HL-60 (cell line): ENCODE data around the gene XPNPEP3.

Source experiments
- DNase-seq, 2 experiments: peaks; one replicate each; pipeline ENCODE4 v3.0.0-alpha.2; 2010 to 2020; ENCODE audit warnings: low read depth in 1 of 2, low spot score in 1 of 2
- H3K27ac ChIP-seq: fragments of 250-450 bp; sonication (Bioruptor Pico); replicated peaks from 2 replicates; pipeline ENCODE4 v1.5.1; 2020; ENCODE audit warnings: mild to moderate bottlenecking, moderate library complexity
- H3K27me3 ChIP-seq: fragments of 250-450 bp; sonication (Bioruptor Pico); 2 replicates; pipeline ENCODE4 v1.5.1; 2021; ENCODE audit warnings: mild to moderate bottlenecking, moderate library complexity; ENCODE audit not compliant: insufficient read depth, poor library complexity, severe bottlenecking
- H3K4me3 ChIP-seq: replicated peaks from 2 replicates; pipeline ENCODE4 v1.5.1; 2011; ENCODE audit warnings: mild to moderate bottlenecking, control low read depth, low read length; ENCODE audit not compliant: insufficient read depth
- CTCF ChIP-seq: IDR thresholded peaks from one replicate; pipeline ENCODE4 v1.5.1; 2011; ENCODE audit warnings: low read length, control low read depth, inconsistent platforms; ENCODE audit not compliant: insufficient read depth
- GABPA ChIP-seq: IDR thresholded peaks from 2 replicates; pipeline ENCODE4 v1.6.1; 2012; ENCODE audit warnings: low read depth
- POLR2AphosphoS5 ChIP-seq: IDR thresholded peaks from 2 replicates; pipeline ENCODE4 v1.6.1; 2012; ENCODE audit warnings: low read depth
- SPI1 ChIP-seq: IDR thresholded peaks from 2 replicates; pipeline ENCODE4 v1.6.1; 2012; ENCODE audit warnings: low read depth, mild to moderate bottlenecking, borderline replicate concordance
- TF ChIP-seq, protein P1 (sequence below): IDR thresholded peaks from 2 replicates; pipeline ENCODE4 v1.6.1; 2012; ENCODE audit warnings: low read depth; ENCODE audit not compliant: insufficient replicate concordance

Gene XPNPEP3

DNA sequence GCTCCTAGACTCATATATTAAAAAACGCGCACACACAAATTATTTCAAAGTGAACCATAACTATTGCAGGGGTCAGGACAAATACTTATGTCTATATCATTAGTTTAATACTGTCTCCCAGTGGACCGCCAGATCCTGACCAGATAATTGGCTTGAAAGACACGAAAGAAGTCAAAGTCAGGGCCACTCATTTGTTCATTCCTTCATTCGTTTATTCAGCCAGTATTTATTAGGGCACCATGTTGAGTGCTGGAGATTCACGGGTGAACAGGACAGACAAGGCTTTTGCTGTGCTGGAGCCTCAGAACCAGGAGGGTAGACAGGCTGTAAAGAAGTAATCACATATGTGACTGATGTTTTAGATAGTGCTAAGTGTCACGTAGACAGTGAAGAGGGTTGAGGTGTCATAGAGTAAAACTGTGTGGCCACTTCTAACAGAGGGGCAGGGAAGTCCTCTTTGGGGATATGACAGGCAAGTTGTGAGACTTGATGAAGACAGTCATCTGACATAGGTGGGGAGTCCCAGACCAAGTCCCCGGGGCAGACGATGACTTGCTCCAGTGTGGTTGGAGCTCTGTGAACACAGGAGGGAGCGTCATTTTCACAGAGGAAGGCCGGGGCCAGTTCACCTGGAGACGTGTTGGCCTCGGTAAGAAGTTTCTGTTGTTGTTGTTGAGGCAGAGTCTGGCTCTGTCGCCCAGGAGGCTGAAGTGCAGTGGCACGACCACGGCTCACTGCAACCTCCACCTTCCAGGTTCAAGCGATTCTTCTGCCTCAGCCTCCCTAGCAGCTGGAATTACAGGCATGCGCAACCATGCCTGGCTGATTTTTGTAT lies 120.1 kb downstream of the XPNPEP3 start:
- H3K27ac ChIP-seq = no peak overlapping the region
- H3K27me3 ChIP-seq = no peaks in the 10 kb centered on the region
- H3K4me3 ChIP-seq = no peak overlapping the region
- TF ChIP-seq CTCF = no peak
- no peak for TF ChIP-seq SPI1
- TF ChIP-seq GABPA = no peak
- TF ChIP-seq, protein P1, sequence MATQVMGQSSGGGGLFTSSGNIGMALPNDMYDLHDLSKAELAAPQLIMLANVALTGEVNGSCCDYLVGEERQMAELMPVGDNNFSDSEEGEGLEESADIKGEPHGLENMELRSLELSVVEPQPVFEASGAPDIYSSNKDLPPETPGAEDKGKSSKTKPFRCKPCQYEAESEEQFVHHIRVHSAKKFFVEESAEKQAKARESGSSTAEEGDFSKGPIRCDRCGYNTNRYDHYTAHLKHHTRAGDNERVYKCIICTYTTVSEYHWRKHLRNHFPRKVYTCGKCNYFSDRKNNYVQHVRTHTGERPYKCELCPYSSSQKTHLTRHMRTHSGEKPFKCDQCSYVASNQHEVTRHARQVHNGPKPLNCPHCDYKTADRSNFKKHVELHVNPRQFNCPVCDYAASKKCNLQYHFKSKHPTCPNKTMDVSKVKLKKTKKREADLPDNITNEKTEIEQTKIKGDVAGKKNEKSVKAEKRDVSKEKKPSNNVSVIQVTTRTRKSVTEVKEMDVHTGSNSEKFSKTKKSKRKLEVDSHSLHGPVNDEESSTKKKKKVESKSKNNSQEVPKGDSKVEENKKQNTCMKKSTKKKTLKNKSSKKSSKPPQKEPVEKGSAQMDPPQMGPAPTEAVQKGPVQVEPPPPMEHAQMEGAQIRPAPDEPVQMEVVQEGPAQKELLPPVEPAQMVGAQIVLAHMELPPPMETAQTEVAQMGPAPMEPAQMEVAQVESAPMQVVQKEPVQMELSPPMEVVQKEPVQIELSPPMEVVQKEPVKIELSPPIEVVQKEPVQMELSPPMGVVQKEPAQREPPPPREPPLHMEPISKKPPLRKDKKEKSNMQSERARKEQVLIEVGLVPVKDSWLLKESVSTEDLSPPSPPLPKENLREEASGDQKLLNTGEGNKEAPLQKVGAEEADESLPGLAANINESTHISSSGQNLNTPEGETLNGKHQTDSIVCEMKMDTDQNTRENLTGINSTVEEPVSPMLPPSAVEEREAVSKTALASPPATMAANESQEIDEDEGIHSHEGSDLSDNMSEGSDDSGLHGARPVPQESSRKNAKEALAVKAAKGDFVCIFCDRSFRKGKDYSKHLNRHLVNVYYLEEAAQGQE = no peak
- no peak for TF ChIP-seq POLR2AphosphoS5
- no peak for DNase-seq

DNA sequence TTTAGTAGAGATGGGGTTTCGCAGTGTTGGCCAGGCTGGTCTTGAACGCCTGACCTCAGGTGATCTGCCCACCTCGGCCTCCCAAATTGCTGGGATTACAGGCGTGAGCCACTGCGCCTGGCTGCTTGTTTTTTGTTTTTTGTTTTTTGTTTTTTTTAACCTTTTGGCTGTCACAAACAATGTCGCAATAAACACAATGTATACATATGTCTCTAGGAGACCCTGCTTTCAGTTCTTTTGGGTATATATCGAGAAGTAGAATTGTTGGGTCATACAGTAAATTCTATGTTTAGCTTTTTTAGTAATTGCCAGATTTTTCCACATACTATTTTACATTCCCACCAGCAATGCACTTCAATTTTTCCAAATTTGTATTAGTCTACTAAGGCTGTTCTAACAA lies 122.2 kb downstream of the XPNPEP3 start:
- TF ChIP-seq GABPA = no peak
- TF ChIP-seq, protein P1 = no peak
- TF ChIP-seq CTCF = no peak
- no peak for TF ChIP-seq POLR2AphosphoS5
- no peak for TF ChIP-seq SPI1
- no peak overlapping the region for H3K4me3 ChIP-seq
- no peaks in the 10 kb centered on the region for H3K27me3 ChIP-seq
- no peak overlapping the region for H3K27ac ChIP-seq
- no peak for DNase-seq

DNA sequence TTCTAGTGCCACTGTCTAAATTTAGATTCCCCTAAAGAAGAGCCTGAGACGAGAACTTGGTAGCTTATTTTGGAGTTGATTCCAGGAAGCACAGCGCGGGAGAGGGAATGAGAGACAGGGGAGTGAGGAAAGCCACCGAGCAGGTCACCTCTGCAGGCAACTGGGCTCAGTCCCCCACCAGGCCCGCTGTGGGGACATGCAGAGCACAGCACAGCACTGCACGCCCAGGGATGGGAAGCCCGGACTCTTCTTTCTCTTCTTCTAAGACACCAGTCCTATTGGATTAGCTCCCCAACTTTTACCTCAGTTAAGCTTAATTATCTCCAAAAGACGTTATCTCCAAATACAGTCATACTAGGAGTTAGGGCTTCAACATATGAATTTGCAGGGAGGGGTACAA lies 122.9 kb downstream of the XPNPEP3 start:
- DNase-seq = no peak
- Histone ChIP-seq H3K27ac (no peak overlapping the region), H3K4me3 (no peak overlapping the region), H3K27me3 (no peaks in the 10 kb centered on the region)
- TF ChIP-seq POLR2AphosphoS5 = no peak
- no peak for TF ChIP-seq GABPA
- TF ChIP-seq, protein P1 = no peak
- no peak for TF ChIP-seq CTCF
- TF ChIP-seq SPI1 = no peak
